WERI-Rb-1 (cell line): ENCODE measurements around the gene FAM229A.

Experiments
- DNase-seq: peaks from one replicate; pipeline ENCODE4 v3.0.0-alpha.2; 2020
- H3K27ac ChIP-seq: fragments of 250-450 bp; sonication (Bioruptor Pico); 2 replicates; pipeline ENCODE4 v1.5.1; 2020; ENCODE audit warnings: mild to moderate bottlenecking, moderate library complexity
- H3K27me3 ChIP-seq: fragments of 250-450 bp; sonication (Bioruptor Pico); 2 replicates; pipeline ENCODE4 v1.5.1; 2021; ENCODE audit warnings: mild to moderate bottlenecking, low read depth, moderate library complexity; ENCODE audit not compliant: insufficient read depth, severe bottlenecking
- H3K36me3 ChIP-seq: fragments of 250-450 bp; sonication (Bioruptor Pico); 2 replicates; pipeline ENCODE4 v1.5.1; 2020; ENCODE audit warnings: mild to moderate bottlenecking, moderate library complexity
- H3K4me3 ChIP-seq: 2 replicates; pipeline ENCODE4 v1.5.1; 2011; ENCODE audit warnings: low read depth, mild to moderate bottlenecking, control low read depth, low read length
- H3K9me3 ChIP-seq: fragments of 250-450 bp; sonication (Bioruptor Pico); 2 replicates; pipeline ENCODE4 v1.5.1; 2021; ENCODE audit warnings: mild to moderate bottlenecking, moderate library complexity; ENCODE audit not compliant: severe bottlenecking
- TF ChIP-seq, protein P1 (sequence below): IDR thresholded peaks from 2 replicates; pipeline ENCODE4 v1.5.1; 2011; ENCODE audit warnings: low read depth, mild to moderate bottlenecking, control low read depth, inconsistent platforms, low read length

The FAM229A gene

DNA sequence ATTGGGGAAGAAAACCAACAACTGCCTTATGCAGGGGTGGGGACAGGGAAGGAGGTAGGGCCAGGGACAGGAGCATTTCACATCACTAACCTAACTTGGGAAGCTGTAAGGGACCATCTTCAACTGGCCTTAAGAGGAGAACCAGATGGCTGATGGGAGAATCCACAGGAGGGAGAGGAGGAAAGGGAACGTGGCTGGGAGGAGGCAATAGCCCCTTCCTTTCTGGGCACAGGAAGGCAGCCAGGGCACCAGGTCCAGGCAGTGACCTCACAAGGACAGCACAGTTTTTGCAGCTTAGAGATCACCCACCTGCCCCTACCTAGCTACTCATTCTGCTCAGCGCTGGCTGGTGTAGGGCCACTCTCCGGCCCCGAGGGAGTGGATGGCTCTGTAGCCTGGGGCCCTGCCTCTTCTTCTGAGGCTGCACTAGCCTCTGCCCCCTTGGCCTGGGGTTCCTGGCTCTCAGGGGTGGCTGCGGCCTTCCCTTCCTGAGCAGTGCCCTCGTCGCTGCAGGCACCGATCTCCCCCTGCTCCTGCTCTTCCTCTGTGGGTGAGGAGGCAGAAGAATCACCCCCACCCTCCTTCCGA lies 27.9 kb downstream of the FAM229A start:
- H3K36me3 ChIP-seq = peaks cover 58% of the 10 kb centered on the region

GRCh38 chr1:32333251-32333963 lies 28.9 kb downstream of the FAM229A start:
- Histone ChIP-seq H3K9me3 (no peaks in the 10 kb centered on the region), H3K36me3 (peaks cover 68% of the 10 kb centered on the region), H3K27ac (no peak overlapping the region), H3K4me3 (no peak overlapping the region), H3K27me3 (no peaks in the 10 kb centered on the region)
- TF ChIP-seq, protein P1, sequence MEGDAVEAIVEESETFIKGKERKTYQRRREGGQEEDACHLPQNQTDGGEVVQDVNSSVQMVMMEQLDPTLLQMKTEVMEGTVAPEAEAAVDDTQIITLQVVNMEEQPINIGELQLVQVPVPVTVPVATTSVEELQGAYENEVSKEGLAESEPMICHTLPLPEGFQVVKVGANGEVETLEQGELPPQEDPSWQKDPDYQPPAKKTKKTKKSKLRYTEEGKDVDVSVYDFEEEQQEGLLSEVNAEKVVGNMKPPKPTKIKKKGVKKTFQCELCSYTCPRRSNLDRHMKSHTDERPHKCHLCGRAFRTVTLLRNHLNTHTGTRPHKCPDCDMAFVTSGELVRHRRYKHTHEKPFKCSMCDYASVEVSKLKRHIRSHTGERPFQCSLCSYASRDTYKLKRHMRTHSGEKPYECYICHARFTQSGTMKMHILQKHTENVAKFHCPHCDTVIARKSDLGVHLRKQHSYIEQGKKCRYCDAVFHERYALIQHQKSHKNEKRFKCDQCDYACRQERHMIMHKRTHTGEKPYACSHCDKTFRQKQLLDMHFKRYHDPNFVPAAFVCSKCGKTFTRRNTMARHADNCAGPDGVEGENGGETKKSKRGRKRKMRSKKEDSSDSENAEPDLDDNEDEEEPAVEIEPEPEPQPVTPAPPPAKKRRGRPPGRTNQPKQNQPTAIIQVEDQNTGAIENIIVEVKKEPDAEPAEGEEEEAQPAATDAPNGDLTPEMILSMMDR = no peak
- DNase-seq = no peak

More for the DNA sequence above, 27.9 kb downstream of the FAM229A start:
- Histone ChIP-seq H3K4me3 (peak overlapping the region; percentile 67), H3K27me3 (no peaks in the 10 kb centered on the region), H3K9me3 (no peaks in the 10 kb centered on the region), H3K27ac (peak overlapping the region; percentile 93)
- TF ChIP-seq, protein P1 = no peak
- no peak for DNase-seq

DNA sequence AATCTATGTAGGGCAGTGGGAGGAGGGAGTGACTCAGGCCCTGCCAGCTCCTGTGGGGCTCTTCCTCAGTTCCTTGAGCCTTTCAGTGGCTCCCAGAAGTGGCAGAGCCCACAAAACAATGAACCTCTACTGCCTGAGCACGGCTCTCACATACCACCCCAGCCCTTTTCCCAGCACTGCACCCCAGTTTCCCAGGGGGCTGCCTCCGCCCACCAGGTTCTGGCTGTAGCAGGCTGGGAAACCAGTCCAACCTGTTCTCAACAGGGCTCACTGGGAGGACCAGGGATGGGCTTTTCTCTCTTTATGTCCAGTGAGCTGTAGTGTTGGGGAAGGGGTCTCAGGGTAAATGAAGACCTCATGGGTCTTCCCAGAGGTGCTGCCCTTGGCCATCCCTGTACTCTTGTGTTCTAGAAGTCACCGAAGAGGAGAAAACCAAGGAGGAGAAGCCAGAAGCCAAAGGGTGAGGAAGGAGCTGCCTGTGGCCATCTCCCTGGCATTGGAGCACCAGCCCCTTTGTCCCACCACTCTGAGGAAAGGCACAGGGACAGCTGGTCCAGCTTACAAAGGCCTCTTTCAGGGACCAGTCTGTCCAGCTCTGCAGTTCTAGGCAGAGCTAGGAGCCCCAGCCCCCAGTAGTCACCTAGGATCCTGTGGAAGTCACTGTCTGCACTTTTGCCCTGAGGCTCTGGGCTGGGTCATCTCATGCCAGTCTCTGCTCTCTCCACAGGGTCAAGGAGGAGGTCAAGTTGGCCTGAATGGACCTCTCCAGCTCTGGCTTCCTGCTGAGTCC lies 29.8 kb downstream of the FAM229A start:
- Histone ChIP-seq H3K9me3 (no peaks in the 10 kb centered on the region), H3K36me3 (peaks cover 77% of the 10 kb centered on the region), H3K4me3 (no peak overlapping the region), H3K27ac (no peak overlapping the region), H3K27me3 (no peaks in the 10 kb centered on the region)
- DNase-seq = no peak
- TF ChIP-seq, protein P1 = no peak

- Histone ChIP-seq H3K9me3 (no peaks in the 10 kb centered on the region), H3K27me3 (no peaks in the 10 kb centered on the region), H3K4me3 (no peak overlapping the region), H3K27ac (no peak overlapping the region), H3K36me3 (peaks cover 85% of the 10 kb centered on the region)
- no peak for DNase-seq
- TF ChIP-seq, protein P1 = no peak
These were observed 30.7 kb downstream of the FAM229A start for GRCh38 chr1:32331549-32331948.

GRCh38 chr1:32330558-32331151 lies 31.6 kb downstream of the FAM229A start:
- TF ChIP-seq, protein P1 = no peak
- Histone ChIP-seq H3K4me3 (no peak overlapping the region), H3K36me3 (peaks cover 93% of the 10 kb centered on the region), H3K27ac (no peak overlapping the region), H3K27me3 (no peaks in the 10 kb centered on the region), H3K9me3 (no peaks in the 10 kb centered on the region)
- no peak for DNase-seq
